ENCODE data around the gene DBH.

The DBH gene

GRCh38 chr9:133604214-133604613 is 31.9 kb upstream of the DBH start:
- DNase-seq (ENCODE audit: low spot score) = no peak

GRCh38 chr9:133604856-133605255 is 31.3 kb upstream of the DBH start:
- DNase-seq (ENCODE audit: low spot score) = no peak

- no peak for DNase-seq (ENCODE audit: low spot score)
Measured at GRCh38 chr9:133605446-133605845, 30.7 kb upstream of the DBH start.

GRCh38 chr9:133605856-133606707 is 30.1 kb upstream of the DBH start:
- DNase-seq (ENCODE audit: low spot score) = no peak

GRCh38 chr9:133606708-133607025 is 29.5 kb upstream of the DBH start:
- no peak for DNase-seq (ENCODE audit: low spot score)

- no peak for DNase-seq (ENCODE audit: low spot score)
Measured at GRCh38 chr9:133607381-133607780, 28.8 kb upstream of the DBH start.

- no peak for DNase-seq (ENCODE audit: low spot score)
Measured at GRCh38 chr9:133607976-133608375, 28.2 kb upstream of the DBH start.

- DNase-seq (ENCODE audit: low spot score) = no peak
Measured at GRCh38 chr9:133608382-133608781, 27.8 kb upstream of the DBH start.

GRCh38 chr9:133608889-133609288 is 27.3 kb upstream of the DBH start:
- DNase-seq (ENCODE audit: low spot score) = no peak

- DNase-seq (ENCODE audit: low spot score) = no peak
Measured at GRCh38 chr9:133609311-133610098, 26.7 kb upstream of the DBH start, which contains the start of gene FAM163B. TSS of gene FAM163B (minus strand) at chr9:133609389. CDS start at chr9:133580223, 29,166 bp downstream.

GRCh38 chr9:133610845-133611244 is 25.3 kb upstream of the DBH start:
- DNase-seq (ENCODE audit: low spot score) = no peak

GRCh38 chr9:133612051-133612450 is 24.1 kb upstream of the DBH start:
- DNase-seq (ENCODE audit: low spot score) = no peak

GRCh38 chr9:133612816-133613215 is 23.3 kb upstream of the DBH start:
- DNase-seq (ENCODE audit: low spot score) = no peak

GRCh38 chr9:133613432-133613831 is 22.7 kb upstream of the DBH start:
- no peak for DNase-seq (ENCODE audit: low spot score)

- no peak for DNase-seq (ENCODE audit: low spot score)
Measured at GRCh38 chr9:133614056-133614455, 22.1 kb upstream of the DBH start.

GRCh38 chr9:133614678-133615077 is 21.5 kb upstream of the DBH start:
- DNase-seq (ENCODE audit: low spot score) = no peak

- no peak for DNase-seq (ENCODE audit: low spot score)
Measured at GRCh38 chr9:133615186-133615585, 21.0 kb upstream of the DBH start.

- DNase-seq (ENCODE audit: low spot score) = no peak
Measured at GRCh38 chr9:133615606-133616188, 20.5 kb upstream of the DBH start.

- no peak for DNase-seq (ENCODE audit: low spot score)
Measured at GRCh38 chr9:133616643-133617405, 19.3 kb upstream of the DBH start.

- no peak for DNase-seq (ENCODE audit: low spot score)
Measured at GRCh38 chr9:133618726-133619125, 17.4 kb upstream of the DBH start.

- no peak for DNase-seq (ENCODE audit: low spot score)
Measured at GRCh38 chr9:133619791-133620190, 16.4 kb upstream of the DBH start.

GRCh38 chr9:133621725-133622267 is 14.4 kb upstream of the DBH start:
- DNase-seq (ENCODE audit: low spot score) = no peak

All from hematopoietic multipotent progenitor cell treated with erythropoietin and hydrocortisone succinate and interleukin-3 and kit ligand, for 15 days (in vitro differentiated cells).